ENCODE measurements around the gene PATL1.

- TF ChIP-seq CBX5 (IDR thresholded peaks at IDR 0.05; ENCODE audit: low read depth, low read length) = no peak
- TF ChIP-seq POLR2A (IDR thresholded peaks at IDR 0.05; ENCODE audit: control extremely low read depth in 1 of 2, low read depth in 2 of 2, low read length in 2 of 2) = no peak
Observed at GRCh38 chr11:59607703-59608454, 61.0 kb downstream of the PATL1 start.

Data from H1 (cell line).